Lower lobe of right lung (tissue), 2 donors: ENCODE results near the gene FBXO39. TPM values are rescaled to one million over a fixed set of nuclear protein-coding genes. Genes with fewer than 3 reads are reported as not detected.
A peak's percentile ranks its signal among the peaks of the same experiment; 100 is the strongest.
"Not testable (repeated sequence)": the region's sequence is repeated elsewhere in the genome, so short reads cannot be mapped to it uniquely, and the experiment has no call there.

Experiments
- ATAC-seq, 2 donors: fragments of 200-7000 bp; cut with Tn5 transposase; one replicate each; pipeline ENCODE4 v1.9.1; 2020 to 2022; ENCODE audit warnings: mild to moderate bottlenecking in 2 of 2, moderate library complexity in 2 of 2
- DNase-seq: peaks from one replicate; pipeline ENCODE4 v3.0.0-alpha.2; 2020
- H3K27ac ChIP-seq: fragments of 200-600 bp; one replicate; pipeline ENCODE4 v1.8.0; 2022
- H3K27me3 ChIP-seq: fragments of 200-600 bp; one replicate; pipeline ENCODE4 v1.8.0; 2022; ENCODE audit warnings: low read depth
- H3K36me3 ChIP-seq: fragments of 200-600 bp; one replicate; pipeline ENCODE4 v1.8.0; 2022; ENCODE audit warnings: mild to moderate bottlenecking
- H3K4me1 ChIP-seq: fragments of 200-600 bp; one replicate; pipeline ENCODE4 v1.8.0; 2022
- H3K4me3 ChIP-seq: fragments of 200-600 bp; one replicate; pipeline ENCODE4 v1.8.0; 2022; ENCODE audit warnings: mild to moderate bottlenecking
- H3K9me3 ChIP-seq: fragments of 200-600 bp; one replicate; pipeline ENCODE4 v1.8.0; 2022
- CTCF ChIP-seq: fragments of 200-600 bp; IDR thresholded peaks from one replicate; pipeline ENCODE4 v1.8.0; 2022; ENCODE audit warnings: antibody characterized with exemption, mild to moderate bottlenecking
- intact Hi-C: fragments of 100-400 bp; cut with DNase I; formaldehyde crosslinking; loops from one replicate; pipeline ENCODE4 v1.11.0; 2022
- total RNA-seq: library from RNA; stranded (reverse); fragmentation: NEBNext Ultra II Directional; extraction: Animal tissue kit (Norgen Biotek cat#: 25700); gene quantifications from one replicate; pipeline ENCODE4 v1.2.1, GENCODE V29; 2021
- donor health status: DM: no; HTN: yes; CAD: no; lungs with severe emphysema.

FBXO39 gene
- total RNA-seq, 1 donor from 2014 or later = not detected

GRCh38 chr17:6757747-6758146, 18.3 kb upstream of the FBXO39 start:
- H3K27ac ChIP-seq = peak overlapping the region; percentile 84
- intact Hi-C loops = no loop called here
- TF ChIP-seq CTCF = no peak
- DNase-seq (no peak), ATAC-seq (no peak)
- no peaks in the 10 kb centered on the region for H3K27me3 ChIP-seq
- peaks cover 40% of the 10 kb centered on the region for H3K36me3 ChIP-seq
- peaks cover 45% of the 10 kb centered on the region for H3K4me1 ChIP-seq
- H3K4me3 ChIP-seq = peak overlapping the region; percentile 73
- H3K9me3 ChIP-seq = no peaks in the 10 kb centered on the region

DNA sequence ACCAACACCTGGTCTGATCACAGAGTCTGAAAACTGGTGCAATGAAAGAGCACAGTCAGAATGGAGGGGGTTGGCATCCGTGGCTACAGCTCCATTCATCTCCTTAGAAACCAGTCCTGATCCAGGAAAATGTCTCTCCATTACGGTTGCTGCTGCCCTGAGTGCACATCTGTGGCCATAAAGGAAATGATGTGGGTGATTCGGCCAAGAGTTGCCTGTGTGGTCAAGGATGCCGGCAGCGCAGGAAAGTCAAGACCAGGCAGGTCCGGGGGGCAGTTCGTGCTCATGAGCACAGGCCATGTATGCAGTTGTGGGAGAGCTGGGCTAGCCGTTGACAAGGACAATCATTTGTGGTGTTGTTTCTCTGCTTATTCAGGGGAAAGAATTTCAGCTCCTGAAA, 14.2 kb upstream of the FBXO39 start:
- Histone ChIP-seq H3K27me3 (no peaks in the 10 kb centered on the region), H3K4me1 (peaks cover 13% of the 10 kb centered on the region), H3K36me3 (peaks cover 80% of the 10 kb centered on the region), H3K4me3 (no peak overlapping the region), H3K27ac (no peak overlapping the region), H3K9me3 (no peaks in the 10 kb centered on the region)
- ATAC-seq = no peak
- no peak for TF ChIP-seq CTCF
- DNase-seq = no peak
- intact Hi-C loops = no loop called here

DNA sequence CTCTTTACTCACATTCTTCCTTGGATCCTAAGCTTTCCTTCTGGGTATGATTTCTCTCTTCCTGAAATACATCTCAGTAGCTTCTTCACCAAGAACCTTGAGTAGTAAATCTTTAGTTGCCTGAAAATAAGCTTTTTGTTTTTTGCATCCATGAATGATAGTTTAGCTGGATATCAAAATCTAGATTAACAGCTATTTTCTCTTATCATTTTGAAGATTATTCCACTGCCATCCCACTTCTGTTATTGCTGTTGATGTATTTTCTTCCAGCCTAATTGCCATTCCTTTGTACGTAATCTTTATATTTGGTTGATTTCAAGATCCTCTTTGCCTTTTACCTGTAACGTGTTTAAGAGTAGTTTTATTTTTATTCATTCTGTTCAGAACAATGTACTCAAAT, 7.6 kb upstream of the FBXO39 start:
- Histone ChIP-seq H3K27ac (no peak overlapping the region), H3K4me1 (no peaks in the 10 kb centered on the region), H3K9me3 (peaks cover 24% of the 10 kb centered on the region), H3K27me3 (no peaks in the 10 kb centered on the region), H3K4me3 (no peak overlapping the region), H3K36me3 (peaks cover 99% of the 10 kb centered on the region)
- intact Hi-C loops = no loop called here
- no peak for TF ChIP-seq CTCF
- ATAC-seq (no peak), DNase-seq (no peak)

GRCh38 chr17:6772016-6772415, 4.0 kb upstream of the FBXO39 start:
- DNase-seq (no peak), ATAC-seq (no peak)
- Histone ChIP-seq H3K4me3 (no peak overlapping the region), H3K36me3 (peaks cover 69% of the 10 kb centered on the region), H3K27ac (no peak overlapping the region), H3K4me1 (no peaks in the 10 kb centered on the region), H3K9me3 (peaks cover 41% of the 10 kb centered on the region), H3K27me3 (peaks cover 13% of the 10 kb centered on the region)
- intact Hi-C loops = no loop called here
- no peak for TF ChIP-seq CTCF

DNA sequence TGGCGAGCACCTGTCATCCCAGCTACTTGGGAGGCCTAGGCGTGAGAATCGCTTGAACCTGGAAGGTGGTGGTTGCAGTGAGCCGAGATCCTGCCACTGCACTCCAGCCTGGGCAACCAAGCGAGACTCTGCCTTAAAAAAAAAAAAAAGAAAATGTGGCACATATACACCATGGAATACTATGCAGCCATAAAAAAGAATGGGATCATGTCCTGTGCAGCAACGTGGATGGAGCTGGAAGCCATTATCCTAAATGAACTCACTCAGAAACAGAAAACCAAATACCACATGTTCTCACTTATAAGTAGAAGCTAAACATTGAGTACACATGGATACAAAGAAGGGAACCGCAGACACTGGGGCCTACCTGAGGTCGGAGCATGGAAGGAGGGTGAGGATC, 1.1 kb upstream of the FBXO39 start:
- Histone ChIP-seq H3K27me3 (peaks cover 16% of the 10 kb centered on the region), H3K9me3 (peaks cover 23% of the 10 kb centered on the region), H3K36me3 (peaks cover 41% of the 10 kb centered on the region)
- ATAC-seq, H3K27ac ChIP-seq, H3K4me1 ChIP-seq, DNase-seq, intact Hi-C loops, H3K4me3 ChIP-seq: not testable (repeated sequence)

GRCh38 chr17:6779411-6779810, 3.4 kb downstream of the FBXO39 start:
- intact Hi-C loops = no loop called here
- no peak for TF ChIP-seq CTCF
- Histone ChIP-seq H3K27me3 (peaks cover 19% of the 10 kb centered on the region), H3K27ac (no peak overlapping the region), H3K9me3 (peaks cover 8% of the 10 kb centered on the region), H3K4me3 (no peak overlapping the region), H3K36me3 (no peaks in the 10 kb centered on the region), H3K4me1 (no peaks in the 10 kb centered on the region)
- ATAC-seq (no peak), DNase-seq (no peak)
